AG10803 (cell line): Measurements from ENCODE around the gene C9orf72.
"Not testable (repeated sequence)": the region's sequence is repeated elsewhere in the genome, so short reads cannot be mapped to it uniquely, and the experiment has no call there.

Experiments
- DNase-seq: peaks from one replicate; pipeline ENCODE4 v3.0.0; 2010; ENCODE audit warnings: low read depth
- H3K4me3 ChIP-seq: 2 replicates; pipeline ENCODE4 v1.5.1; 2011; ENCODE audit warnings: mild to moderate bottlenecking, low read length, control low read depth
- TF ChIP-seq, protein P1 (sequence below): conservative IDR thresholded peaks from 2 replicates; pipeline ENCODE4 v1.5.1; 2011; ENCODE audit warnings: mild to moderate bottlenecking, low read length, control low read depth, inconsistent platforms

Gene C9orf72

DNA sequence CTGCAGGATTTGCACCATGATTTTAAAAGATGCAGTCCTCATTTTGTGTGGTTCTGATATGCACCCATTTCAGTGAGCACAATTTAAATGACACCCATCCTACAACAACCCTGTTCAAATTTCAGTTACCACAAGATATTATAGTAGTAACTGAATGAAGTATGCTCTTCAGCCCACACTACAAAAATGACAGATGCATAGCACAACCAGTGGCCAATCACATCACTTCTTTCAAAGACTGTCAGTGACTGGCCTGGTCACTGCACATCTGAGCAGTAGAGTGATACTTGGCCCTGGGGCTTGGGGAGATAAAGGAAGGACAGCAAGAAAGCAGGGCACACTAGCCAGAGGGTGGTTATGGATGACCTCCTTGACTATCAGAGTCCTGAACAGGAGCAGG lies 69.0 kb downstream of the C9orf72 start:
- TF ChIP-seq, protein P1, sequence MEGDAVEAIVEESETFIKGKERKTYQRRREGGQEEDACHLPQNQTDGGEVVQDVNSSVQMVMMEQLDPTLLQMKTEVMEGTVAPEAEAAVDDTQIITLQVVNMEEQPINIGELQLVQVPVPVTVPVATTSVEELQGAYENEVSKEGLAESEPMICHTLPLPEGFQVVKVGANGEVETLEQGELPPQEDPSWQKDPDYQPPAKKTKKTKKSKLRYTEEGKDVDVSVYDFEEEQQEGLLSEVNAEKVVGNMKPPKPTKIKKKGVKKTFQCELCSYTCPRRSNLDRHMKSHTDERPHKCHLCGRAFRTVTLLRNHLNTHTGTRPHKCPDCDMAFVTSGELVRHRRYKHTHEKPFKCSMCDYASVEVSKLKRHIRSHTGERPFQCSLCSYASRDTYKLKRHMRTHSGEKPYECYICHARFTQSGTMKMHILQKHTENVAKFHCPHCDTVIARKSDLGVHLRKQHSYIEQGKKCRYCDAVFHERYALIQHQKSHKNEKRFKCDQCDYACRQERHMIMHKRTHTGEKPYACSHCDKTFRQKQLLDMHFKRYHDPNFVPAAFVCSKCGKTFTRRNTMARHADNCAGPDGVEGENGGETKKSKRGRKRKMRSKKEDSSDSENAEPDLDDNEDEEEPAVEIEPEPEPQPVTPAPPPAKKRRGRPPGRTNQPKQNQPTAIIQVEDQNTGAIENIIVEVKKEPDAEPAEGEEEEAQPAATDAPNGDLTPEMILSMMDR, result no peak
- no peak overlapping the region for H3K4me3 ChIP-seq
- no peak for DNase-seq

- TF ChIP-seq, protein P1, result no peak
- H3K4me3 ChIP-seq, result no peak overlapping the region
- DNase-seq, result no peak
Observed at GRCh38 chr9:27503623-27504022, 69.7 kb downstream of the C9orf72 start.

GRCh38 chr9:27500902-27501301 lies 72.4 kb downstream of the C9orf72 start:
- not testable (repeated sequence) for H3K4me3 ChIP-seq, DNase-seq

- TF ChIP-seq, protein P1, result no peak
- peak; percentile 21 for DNase-seq
- H3K4me3 ChIP-seq, result no peak overlapping the region
Observed at GRCh38 chr9:27499451-27499850, 73.8 kb downstream of the C9orf72 start.

DNA sequence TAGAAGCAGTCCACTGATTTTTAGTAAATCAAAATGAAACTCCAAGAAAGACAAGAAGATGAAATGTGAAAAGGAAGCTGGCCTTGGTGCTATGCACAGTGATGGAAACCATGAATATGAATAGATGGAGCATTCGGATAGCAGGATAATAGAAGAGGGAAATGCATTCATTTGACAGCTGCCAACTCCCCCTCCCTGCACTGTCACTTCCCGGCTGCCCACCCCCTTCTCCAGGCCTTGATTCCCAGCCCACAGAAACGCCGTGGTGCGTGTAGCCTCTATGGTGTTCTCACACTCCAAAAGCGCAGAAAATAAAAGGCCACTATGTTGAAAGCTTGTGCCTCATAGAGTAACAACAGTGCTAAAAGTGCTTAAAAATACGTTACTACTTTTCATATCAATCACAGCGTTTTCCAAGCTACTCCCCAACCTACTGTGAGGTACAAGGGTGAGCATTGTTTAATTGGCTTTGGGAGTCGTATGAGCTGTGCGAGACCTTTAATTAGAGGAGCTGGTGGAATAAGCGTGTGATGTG lies 75.3 kb downstream of the C9orf72 start:
- DNase-seq, result no peak
- TF ChIP-seq, protein P1, result no peak
- H3K4me3 ChIP-seq, result no peak overlapping the region
